GM19395 (cell line): Measurements from ENCODE around the gene SLC25A51.

Experiments
- ATAC-seq: cut with Tn5 transposase; IDR thresholded peaks from one replicate; pipeline ENCODE4 v1.9.1; 2021; ENCODE audit warnings: mild to moderate bottlenecking, moderate library complexity; ENCODE audit not compliant: unreplicated experiment

Gene SLC25A51, protein sequence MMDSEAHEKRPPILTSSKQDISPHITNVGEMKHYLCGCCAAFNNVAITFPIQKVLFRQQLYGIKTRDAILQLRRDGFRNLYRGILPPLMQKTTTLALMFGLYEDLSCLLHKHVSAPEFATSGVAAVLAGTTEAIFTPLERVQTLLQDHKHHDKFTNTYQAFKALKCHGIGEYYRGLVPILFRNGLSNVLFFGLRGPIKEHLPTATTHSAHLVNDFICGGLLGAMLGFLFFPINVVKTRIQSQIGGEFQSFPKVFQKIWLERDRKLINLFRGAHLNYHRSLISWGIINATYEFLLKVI

DNA sequence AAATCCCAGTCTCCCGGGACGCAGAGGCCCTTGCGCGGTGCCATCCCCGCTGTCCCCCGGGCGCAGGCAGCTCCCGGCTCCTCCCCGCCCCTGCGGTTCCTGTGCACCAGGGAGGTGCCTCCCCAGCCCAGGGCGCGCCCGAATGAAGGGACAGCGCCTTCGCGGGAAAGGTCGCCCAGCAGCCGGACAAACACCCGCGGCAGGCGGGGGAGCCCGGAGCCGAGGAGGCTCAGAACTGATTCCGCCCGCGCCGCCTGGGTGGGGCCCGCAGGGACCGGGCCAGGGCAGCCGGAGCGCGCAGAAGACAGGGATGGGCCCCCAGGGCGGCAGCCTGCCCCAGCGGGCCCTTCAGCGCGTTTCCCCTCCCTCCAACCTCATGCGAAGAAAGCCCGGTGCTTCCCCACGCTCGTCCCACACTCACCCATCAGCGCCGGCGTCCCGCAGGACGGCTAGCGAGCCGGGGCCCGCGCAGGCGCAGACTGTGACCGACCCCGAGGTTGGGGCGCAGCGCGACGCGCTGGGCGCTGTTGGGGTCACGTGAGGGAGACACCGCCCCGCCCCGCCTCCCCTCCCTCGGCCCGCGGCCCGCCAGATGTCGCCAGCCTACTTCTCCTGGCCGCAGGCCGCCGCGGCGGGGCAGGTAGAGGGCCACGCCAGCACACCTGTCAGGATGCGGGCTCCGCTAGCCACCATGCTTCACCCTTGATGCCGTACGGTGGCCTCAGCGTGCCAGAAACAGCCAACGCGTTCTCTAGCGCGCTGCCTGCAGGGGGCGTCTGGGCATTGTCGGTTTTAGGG is at the start of gene SLC25A51:
SLC25A51 (minus strand) TSS at position 481 of the 798 bp plus-strand sequence. CDS start 15,577 bp downstream, outside the sequence.
- ATAC-seq = peak; percentile 82

DNA sequence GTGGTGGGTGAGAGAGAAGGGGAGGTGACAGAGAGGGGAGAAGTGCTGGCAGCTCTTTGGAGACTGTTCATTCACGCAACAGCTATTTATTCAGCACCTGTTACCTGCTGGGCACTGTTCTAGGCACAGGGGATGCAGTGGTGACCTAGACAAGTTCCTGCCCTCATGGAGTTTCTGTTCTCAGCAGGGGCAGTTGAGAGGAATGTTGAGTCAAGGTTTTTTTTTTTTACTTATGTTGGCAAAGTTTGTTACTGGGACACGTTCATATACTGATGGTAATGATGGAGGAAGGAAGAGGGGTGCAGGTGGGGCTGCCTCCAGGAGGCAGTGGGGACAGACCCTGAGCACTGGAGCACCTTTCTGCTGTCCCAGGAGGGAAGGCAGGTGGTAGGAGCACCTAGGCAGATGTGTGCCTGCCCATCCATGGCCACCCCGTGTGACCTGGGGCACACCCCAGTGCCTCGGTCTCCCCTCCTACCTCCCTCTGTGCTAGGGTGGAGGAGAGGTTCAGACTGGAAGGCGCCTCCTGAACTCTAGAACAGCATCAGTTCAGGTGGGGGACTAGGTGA is 49.4 kb upstream of the SLC25A51 start:
- ATAC-seq = no peak

DNA sequence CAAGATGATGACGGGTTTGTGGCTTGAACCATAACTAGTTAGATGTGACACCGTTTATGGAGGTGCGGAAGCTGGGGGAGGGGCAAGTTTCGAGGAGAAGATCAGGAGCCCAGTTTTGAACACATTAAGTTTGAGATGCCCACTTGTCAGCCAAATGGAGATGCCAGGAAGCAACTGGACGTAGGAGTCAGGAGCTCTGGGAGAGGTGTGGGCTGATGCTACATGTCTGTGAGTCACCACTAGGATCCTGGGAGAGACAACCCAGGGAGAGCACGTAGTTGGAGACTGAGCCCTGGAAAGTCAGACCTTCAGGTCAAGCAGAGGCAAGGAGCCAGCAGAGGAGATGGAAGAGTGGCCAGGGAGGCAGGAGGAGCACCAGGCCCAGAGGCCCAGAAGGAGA is 48.8 kb upstream of the SLC25A51 start:
- no peak for ATAC-seq

DNA sequence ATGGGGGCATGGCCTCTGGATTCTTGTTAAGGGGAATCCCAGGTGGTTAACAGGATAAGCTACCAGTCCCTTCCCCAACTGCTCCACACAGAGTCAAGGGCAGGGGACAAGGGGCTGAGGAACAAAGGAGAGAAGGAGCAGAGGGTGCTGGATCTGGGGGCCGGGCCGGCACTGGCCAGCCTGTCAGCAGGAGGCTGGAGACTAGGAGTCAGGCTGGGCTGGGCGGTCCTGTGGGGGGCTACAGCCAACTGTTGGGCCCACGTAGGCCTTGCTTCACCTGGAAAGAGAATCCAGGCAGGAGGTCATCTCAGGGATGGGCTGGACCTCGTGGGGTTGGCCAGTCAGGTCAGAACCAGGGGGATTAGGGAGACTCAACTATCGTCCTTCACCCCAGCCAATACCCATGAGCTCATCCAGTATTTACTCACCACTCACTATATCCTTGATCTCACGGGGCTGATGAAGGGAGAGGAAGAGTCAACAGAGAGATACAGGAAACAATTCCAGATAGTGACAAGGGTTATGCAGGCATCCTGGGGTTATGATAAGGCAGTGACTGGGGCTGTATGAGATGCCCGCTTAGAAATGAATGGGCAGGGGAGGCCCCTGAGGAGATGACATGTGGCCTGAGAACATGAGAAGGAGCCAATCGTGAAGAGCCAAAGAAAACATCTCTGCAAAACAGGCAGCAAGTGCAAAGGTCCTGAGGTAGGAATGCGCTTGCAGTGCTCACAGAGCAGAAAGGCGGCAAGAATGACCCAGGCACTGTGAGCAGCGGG is 47.9 kb upstream of the SLC25A51 start:
- no peak for ATAC-seq

DNA sequence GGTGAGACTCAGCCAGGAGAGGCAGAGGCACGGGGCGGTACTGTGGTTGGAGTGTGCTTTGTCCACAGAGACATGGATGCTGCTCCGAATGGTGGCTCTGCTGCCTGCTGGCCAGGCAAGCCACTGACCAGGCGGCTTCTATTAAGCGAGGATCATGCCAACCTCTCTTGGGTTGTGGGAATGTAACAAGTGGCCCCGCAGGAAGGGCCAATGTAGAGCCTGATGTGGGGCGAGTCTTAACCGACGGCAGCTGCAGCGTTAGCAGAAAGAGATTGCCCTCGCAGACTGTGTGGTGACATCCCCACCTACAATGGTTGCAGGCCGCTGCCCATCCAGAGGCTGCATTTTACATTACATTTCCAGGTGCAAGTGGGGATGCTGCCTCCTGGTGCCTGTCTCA is 46.6 kb upstream of the SLC25A51 start:
- no peak for ATAC-seq

DNA sequence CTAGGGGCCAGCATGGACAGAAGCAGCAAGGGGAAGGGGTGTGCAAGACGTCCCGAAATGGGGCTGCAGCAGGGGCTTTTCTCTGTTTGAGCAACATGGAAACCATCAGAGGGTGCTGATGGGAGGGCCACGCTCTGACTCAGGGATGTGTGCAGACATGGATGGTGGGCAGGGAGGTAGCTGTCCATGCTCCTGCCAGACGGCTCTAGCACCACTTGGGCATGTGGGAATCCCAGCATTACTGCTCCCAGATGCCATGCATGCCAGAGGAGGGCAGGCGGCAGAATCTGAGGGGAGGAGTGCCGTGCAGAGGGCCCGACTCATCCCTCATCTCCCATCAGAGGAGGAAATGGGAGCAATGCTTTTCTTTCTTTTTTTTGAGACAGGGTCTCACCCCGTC is 45.6 kb upstream of the SLC25A51 start:
- ATAC-seq = no peak

DNA sequence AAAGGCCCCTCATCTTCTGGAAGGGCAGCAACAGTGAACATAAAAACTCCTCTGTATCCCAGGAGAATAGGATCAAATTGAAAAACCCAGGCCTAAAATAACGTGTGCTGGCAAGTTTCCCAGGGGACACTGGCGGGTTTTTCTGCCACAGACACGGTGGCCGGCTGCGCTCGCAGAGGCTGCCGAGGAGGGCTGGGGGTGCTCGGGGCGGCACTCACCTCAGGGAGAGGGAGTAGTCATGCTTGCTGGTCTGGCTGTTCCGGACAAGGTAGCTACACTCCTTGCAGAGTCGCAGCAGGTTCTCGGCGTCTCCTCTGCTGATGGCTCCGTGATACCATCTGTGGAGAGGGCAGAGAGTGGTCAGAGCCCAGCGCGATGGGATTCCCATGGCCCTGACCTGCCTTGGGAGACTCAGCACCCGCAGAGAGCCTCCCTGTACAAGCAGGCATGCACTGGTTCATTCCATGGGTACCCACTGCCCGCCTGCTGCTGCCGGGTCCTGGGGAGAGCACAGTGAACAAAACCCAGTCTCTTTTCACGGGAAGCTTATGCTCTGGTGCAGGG is 44.6 kb upstream of the SLC25A51 start:
- ATAC-seq = no peak

DNA sequence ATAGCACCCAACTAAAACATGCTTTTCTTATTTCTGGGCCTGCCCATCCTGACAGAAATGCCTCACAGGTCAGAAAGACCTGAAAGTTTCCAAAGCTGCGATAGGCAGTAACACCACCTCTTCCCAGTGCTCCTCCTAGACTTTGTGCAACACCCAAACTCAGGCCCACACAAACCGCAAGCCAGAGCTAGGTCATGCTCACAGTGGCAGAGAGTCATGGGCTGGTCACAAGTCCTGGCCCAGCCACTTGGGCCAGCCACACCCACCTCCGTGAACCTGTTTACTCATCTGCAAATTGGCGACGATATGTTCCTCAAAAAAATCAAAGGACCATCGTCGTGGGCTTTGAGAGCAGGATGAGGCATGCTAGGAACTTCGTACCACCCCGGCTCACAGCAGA is 44.0 kb upstream of the SLC25A51 start:
- ATAC-seq = no peak

DNA sequence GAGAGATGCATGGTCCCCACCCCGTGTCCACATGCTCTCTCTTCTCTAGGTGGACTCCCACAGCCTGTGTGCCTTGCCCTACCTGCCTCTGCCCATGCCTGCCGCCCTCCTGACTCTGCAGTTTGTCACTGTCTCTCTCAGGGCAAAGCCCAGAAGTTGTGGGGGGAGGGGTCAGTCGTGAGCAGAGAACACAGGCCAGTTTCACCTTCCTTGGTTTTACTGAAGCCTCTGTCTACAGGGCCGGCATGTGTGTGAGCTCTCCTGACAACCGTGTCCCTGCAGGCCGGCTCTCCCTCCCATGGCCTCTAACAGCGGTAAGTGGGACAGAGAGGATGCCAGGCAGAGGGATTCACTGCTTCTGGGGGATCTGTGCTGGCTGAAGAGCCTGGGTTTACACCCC is 43.5 kb upstream of the SLC25A51 start:
- no peak for ATAC-seq

DNA sequence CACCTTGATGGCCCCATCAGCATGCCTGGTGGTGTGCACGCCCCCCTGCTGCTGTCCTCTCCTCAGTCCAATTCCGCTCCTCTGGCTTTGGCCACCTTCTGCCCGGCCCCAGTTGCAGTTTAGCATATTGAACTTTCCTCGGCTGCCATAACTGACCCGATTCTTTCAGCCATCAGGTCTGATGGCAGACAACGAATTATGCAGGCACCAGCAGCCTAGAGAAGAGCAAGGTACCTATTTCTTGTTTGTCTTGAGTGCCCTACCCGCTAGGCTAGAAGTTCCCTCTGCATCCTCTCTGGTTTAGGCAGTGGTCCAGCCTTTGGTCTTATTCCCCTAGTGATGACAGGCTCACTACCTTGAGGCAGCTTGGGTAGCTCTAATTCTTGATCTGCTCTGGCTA is 43.0 kb upstream of the SLC25A51 start:
- ATAC-seq = no peak

DNA sequence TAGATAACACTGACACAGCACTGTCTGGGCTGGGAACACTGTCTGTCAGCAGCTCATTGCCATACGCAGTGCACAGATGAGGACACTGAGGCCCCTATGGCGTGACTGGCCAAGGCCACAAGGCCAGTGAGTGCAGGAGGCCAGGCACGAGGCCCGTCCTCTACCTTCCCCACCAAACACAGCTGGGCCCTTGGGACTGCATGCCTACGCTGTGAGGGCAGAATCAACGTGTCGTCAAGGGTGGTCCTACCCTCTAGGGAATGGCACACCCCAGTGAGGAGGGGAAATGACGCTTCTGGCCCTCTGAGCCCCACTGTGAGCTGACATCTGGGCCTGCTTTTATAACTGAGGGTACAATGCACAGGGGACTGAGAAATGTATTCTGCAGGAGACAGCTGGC is 42.1 kb upstream of the SLC25A51 start:
- no peak for ATAC-seq

DNA sequence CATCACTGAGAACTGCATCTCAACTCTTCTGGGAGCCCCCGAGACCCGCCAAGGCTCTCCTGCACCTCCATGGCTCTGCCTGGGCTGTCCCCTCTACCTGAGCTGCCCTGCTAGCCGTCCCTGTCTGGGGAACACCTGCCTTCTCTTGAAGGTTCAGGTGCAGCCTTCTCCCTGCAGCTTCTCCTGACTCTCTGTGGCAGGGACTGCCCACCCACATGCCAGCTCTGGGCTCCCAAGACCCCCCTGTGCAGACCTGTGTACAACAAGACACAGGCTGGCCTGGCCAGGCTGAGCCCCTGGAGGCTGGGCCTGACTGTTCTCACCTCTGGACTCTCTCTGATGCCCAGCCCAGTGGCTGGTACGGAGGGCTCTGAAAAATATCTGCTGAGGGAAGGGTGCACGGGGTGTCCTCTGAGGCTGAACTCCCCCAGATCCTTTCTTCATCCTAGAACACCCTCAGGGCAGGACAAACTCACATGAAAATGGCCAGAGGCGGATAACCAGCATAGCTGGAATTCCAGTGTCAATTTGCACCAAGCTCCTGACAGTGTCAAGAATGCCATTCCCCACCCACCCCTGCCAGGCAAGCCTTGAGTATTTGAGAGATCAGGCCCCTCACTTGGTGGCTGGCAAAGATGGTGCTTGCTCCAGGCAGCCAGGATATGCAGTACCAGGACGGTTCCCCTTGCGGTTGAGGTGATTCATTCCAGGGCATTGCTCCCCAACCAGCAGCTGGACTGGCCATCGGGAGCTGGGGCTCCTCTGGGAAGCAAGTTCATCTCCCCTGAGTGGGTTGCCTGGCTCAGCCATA is 40.9 kb upstream of the SLC25A51 start:
- ATAC-seq = no peak

DNA sequence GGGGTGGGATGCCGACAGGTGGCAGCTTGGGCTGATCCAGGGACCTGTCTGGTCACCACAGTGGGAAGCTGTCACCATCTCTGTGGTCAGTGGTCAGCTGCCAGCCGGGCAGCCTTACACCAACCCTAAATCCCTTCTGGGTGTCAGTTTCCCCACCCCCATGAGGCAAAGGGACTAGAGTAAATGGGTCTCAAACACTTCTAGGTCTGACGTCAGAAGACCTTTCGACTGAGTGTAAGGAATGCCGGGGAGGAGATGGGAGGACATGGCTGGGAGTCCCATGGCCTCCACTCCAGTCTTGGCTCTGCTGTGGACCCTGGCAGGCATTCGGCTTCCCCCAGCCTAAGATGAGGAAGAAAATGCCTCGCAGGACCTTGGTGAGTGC is 40.3 kb upstream of the SLC25A51 start:
- no peak for ATAC-seq

DNA sequence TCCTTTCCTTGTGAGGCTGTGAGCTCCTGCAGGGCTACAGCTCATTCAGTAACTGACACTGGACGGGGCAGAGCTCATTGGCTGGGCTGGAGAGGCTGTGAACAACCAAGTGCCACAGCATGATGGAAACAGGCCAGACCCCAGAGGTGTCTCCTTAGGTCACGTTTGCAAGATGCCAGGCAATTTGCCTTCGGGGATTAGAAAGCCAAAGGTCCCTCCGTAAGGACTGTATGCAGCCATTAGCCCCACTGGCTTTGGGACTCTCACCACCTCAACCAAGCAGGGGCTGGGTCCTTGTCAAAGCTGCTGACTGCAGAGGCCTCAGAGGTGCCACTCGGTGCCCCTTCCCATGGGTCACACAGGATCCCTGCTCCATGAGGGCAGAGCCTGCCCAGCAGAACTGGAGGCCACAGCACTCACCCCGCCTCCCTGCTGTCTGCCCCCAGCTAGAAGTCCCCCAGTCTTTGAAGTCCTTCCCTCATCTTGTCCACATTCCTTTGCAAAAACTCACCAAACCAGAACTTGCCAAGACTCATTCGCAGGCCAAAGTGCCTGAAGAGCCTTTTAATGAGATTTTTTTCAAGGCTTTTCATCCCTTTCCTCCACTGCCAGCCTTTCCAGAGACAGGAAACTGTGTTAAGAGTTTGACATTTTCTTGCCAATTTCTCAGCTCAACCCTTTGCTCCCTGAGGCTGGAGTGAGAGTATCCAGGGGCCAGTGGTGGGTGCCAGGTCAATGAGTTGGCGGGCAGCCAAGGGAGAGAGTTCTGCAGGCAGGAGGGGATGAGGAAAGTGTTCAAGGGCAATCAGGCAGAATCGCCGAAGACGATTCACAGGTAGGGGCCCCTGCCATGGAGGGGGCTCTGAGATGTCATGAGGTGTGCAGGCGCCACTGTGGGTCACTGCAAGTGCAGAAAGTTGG is 39.7 kb upstream of the SLC25A51 start:
- no peak for ATAC-seq

DNA sequence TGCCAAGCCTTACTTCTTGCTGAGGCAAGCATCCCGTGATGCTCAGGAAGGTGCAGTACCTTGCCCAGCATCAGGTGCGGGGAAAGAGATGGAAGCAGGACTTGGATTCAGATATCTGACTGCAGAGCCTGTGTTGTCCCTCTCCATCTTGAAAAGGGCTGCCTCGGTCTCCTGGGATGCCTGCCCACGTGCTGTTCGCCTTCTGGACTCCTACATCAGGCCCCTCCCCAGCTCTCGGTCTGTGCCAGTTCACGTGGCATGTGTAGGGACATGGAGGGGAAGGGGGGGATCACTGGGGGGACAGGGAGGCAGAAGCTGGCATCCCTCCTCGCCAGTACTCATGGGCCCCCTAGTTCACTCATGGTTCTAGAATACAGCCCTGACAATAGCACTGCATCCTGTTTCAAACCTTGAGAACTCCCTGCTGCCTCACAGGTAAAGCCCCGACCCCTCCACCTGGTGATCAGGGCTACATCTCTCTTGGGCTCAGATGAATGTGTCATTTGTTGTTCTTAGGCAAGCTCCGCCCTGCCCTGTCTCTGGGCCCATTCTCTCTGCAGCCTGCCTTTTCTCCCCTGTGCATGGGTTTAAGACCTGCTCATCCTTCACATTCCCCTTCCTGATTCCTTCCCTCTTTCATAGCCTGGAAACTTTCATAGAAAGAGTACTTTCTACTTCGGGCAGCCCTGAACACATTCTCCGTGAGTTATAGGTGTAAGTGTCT is 38.9 kb upstream of the SLC25A51 start:
- no peak for ATAC-seq

DNA sequence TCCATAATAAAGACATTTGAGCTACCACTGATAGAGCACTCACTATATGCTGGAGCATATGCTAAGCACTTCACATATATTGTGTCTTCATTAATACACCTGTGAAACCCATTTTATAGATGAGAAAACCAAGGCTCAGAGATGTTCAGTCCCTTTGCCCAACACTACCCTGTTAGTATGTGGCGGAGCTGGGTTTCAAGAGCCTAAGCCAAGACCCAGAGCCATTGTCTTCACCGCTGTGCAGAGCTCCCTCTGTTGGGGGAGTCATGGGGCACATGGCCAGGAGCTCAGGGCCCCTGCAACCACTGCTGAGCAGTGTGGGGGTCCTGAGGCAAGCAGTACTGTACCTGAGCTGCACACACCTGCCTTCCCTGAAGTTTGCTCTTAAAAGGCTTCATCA is 37.3 kb upstream of the SLC25A51 start:
- ATAC-seq = no peak

DNA sequence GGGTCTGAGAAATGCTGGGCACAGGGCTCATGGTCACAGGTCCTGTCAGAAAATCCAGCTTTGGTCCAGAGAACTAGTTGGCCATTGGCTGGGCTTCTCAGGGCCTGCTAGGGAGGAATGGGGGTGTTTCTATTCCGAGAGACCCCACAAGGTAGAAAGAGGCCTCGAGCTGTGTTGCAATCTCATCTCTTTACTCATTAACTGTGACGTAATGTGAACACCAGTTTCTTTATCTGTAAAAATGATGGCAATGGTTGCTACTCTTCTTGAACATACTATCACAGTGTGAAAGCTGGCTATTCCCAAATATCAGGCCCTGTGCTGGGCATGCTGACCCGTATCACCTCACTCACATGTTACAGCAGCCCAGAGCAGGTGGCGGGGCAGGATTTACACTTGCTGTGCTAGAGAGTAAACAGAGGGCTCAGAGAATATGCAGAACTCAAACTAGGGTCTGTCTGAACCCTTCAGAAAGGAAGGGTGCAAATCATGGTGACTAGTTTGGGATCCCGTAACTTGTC is 35.7 kb upstream of the SLC25A51 start:
- no peak for ATAC-seq
